Liver (tissue), 9 donors: ENCODE results near the gene PKD1. TPM values are rescaled to one million over a fixed set of nuclear protein-coding genes. Genes with fewer than 3 reads are reported as not detected.

Source experiments
- DNase-seq: peaks from one replicate; pipeline ENCODE4 v3.0.0-alpha.2; 2017; ENCODE audit warnings: low spot score
- H3K27ac ChIP-seq, 2 donors: one replicate each; pipeline ENCODE4 v1.7.0; 2013; ENCODE audit warnings: inconsistent platforms in 2 of 2, low read length in 2 of 2, control low read depth in 1 of 2, low read depth in 1 of 2, mild to moderate bottlenecking in 1 of 2
- H3K27me3 ChIP-seq, 4 donors: one replicate each; pipeline versions ENCODE4 v1.6.1 to v1.7.0; 2013; ENCODE audit warnings: low read length in 3 of 4, inconsistent platforms in 1 of 4, mild to moderate bottlenecking in 1 of 4, moderate library complexity in 1 of 4; ENCODE audit not compliant: control insufficient read depth in 4 of 4, insufficient read depth in 4 of 4
- H3K36me3 ChIP-seq, 4 donors: one replicate each; pipeline versions ENCODE4 v1.6.1 to v1.7.0; 2013; ENCODE audit warnings: low read length in 3 of 4, mild to moderate bottlenecking in 3 of 4, low read depth in 1 of 4, moderate library complexity in 1 of 4; ENCODE audit not compliant: control insufficient read depth in 4 of 4, insufficient read depth in 3 of 4
- H3K4me1 ChIP-seq, 4 donors: one replicate each; pipeline versions ENCODE4 v1.6.1 to v1.7.0; 2013; ENCODE audit warnings: low read length in 3 of 4, mild to moderate bottlenecking in 3 of 4, moderate library complexity in 1 of 4; ENCODE audit not compliant: control insufficient read depth in 4 of 4, insufficient read depth in 4 of 4
- H3K4me3 ChIP-seq, 3 donors: one replicate each; pipeline versions ENCODE4 v1.6.1 to v1.7.0; 2013; ENCODE audit warnings: low read length in 3 of 3, control low read depth in 1 of 3, low read depth in 1 of 3, mild to moderate bottlenecking in 1 of 3
- H3K9ac ChIP-seq, 2 donors: one replicate each; pipeline ENCODE4 v1.7.0; 2013; ENCODE audit warnings: low read length in 2 of 2, mild to moderate bottlenecking in 2 of 2, moderate library complexity in 2 of 2, control low read depth in 1 of 2, low read depth in 1 of 2
- H3K9me3 ChIP-seq, 4 donors: one replicate each; pipeline versions ENCODE4 v1.6.1 to v1.7.0; 2013; ENCODE audit warnings: low read length in 3 of 4; ENCODE audit not compliant: control insufficient read depth in 4 of 4
- EGR1 ChIP-seq, 2 donors: IDR thresholded peaks; 2 replicates each; pipeline ENCODE4 v1.6.1; 2016 to 2018; ENCODE audit warnings: antibody characterized with exemption in 2 of 2, low read depth in 2 of 2
- FOXA1 ChIP-seq: IDR thresholded peaks from 2 replicates; pipeline ENCODE4 v1.6.1; 2016; ENCODE audit warnings: antibody characterized with exemption
- FOXA2 ChIP-seq: IDR thresholded peaks from 2 replicates; pipeline ENCODE4 v1.6.1; 2016; ENCODE audit warnings: antibody characterized with exemption
- GABPA ChIP-seq, 2 donors: IDR thresholded peaks in 1 of 2; conservative IDR thresholded peaks in 1 of 2; 2 replicates each; pipeline ENCODE4 v1.6.1; 2016; ENCODE audit warnings: antibody characterized with exemption in 2 of 2, mild to moderate bottlenecking in 1 of 2, moderate library complexity in 1 of 2
- HNF4A ChIP-seq, 2 donors: conservative IDR thresholded peaks; 2 replicates each; pipeline ENCODE4 v1.6.1; 2016; ENCODE audit warnings: antibody characterized with exemption in 2 of 2, mild to moderate bottlenecking in 2 of 2
- HNF4G ChIP-seq: IDR thresholded peaks from 2 replicates; pipeline ENCODE4 v1.6.1; 2016; ENCODE audit warnings: antibody characterized with exemption
- JUND ChIP-seq, 2 donors: IDR thresholded peaks; 2 replicates each; pipeline ENCODE4 v1.6.1; 2016; ENCODE audit warnings: antibody characterized with exemption in 2 of 2
- NR2F2 ChIP-seq: IDR thresholded peaks from 2 replicates; pipeline ENCODE4 v1.6.1; 2016; ENCODE audit warnings: antibody characterized with exemption
- RAD21 ChIP-seq, 2 donors: IDR thresholded peaks; 2 replicates each; pipeline ENCODE4 v1.6.1; 2016; ENCODE audit warnings: antibody characterized with exemption in 2 of 2, mild to moderate bottlenecking in 2 of 2
- REST ChIP-seq: IDR thresholded peaks from 2 replicates; pipeline ENCODE4 v1.6.1; 2016; ENCODE audit warnings: antibody characterized with exemption, mild to moderate bottlenecking
- RXRA ChIP-seq, 2 donors: IDR thresholded peaks; 2 replicates each; pipeline ENCODE4 v1.6.1; 2017 to 2018; ENCODE audit warnings: antibody characterized with exemption in 2 of 2, mild to moderate bottlenecking in 1 of 2
- SP1 ChIP-seq: IDR thresholded peaks from 2 replicates; pipeline ENCODE4 v1.6.1; 2018; ENCODE audit warnings: antibody characterized with exemption, mild to moderate bottlenecking
- TAF1 ChIP-seq: conservative IDR thresholded peaks from 2 replicates; pipeline ENCODE4 v1.6.1; 2016; ENCODE audit warnings: antibody characterized with exemption, mild to moderate bottlenecking
- YY1 ChIP-seq: IDR thresholded peaks from 2 replicates; pipeline ENCODE4 v1.6.1; 2016; ENCODE audit warnings: antibody characterized with exemption, mild to moderate bottlenecking
- WGBS: extraction: QIAGEN DNeasy Blood & Tissue Kit; methylation state at CpG from one replicate; pipeline ENCODE4 v1.1.7; 2013; 5-methylcytosine and 5-hydroxymethylcytosine counted together
- polyA plus RNA-seq, 2 donors: library from polyadenylated mRNA; stranded (reverse) in 1 of 2; unstranded in 1 of 2; fragments of 200-250 nt in 1 of 2; fragments of >200 nt in 1 of 2; fragmentation: Nextera tagmentation in 1 of 2; extraction: Ambion mirVana in 1 of 2; gene quantifications; one replicate each; pipeline versions ENCODE4 v1.2.1 to v1.2.3, GENCODE V29; 2013 to 2015
- total RNA-seq, 2 donors: library from RNA; depleted of rRNA; stranded (reverse); fragments of >200 nt; gene quantifications; one replicate each; pipeline ENCODE4 v1.2.3, GENCODE V29; 2014
- TF ChIP-seq, protein P1 (sequence below): IDR thresholded peaks from 2 replicates; pipeline ENCODE4 v1.6.1; 2016; ENCODE audit warnings: antibody characterized with exemption
- TF ChIP-seq, protein P2 (sequence below): IDR thresholded peaks from 2 replicates; pipeline ENCODE4 v1.6.1; 2016; ENCODE audit warnings: antibody characterized with exemption
- TF ChIP-seq, protein P3 (sequence below): IDR thresholded peaks from 2 replicates; pipeline ENCODE4 v1.6.1; 2016; ENCODE audit warnings: antibody characterized with exemption
- TF ChIP-seq, protein P4 (sequence below): fragments of 150-350 bp; IDR thresholded peaks from 2 replicates; pipeline ENCODE4 v1.5.1; 2017; ENCODE audit warnings: improper control_type of control experiment, low read depth, low read length; ENCODE audit not compliant: missing input control
- donor health status: healthy.
- donor health status: healthy.
- donor health status: healthy.
- donor health status: healthy.
- donor health status: healthy.

PKD1 gene
- total and polyA plus RNA-seq, 4 donors = 8.0 to 58.4 (median 25.6) TPM

DNA sequence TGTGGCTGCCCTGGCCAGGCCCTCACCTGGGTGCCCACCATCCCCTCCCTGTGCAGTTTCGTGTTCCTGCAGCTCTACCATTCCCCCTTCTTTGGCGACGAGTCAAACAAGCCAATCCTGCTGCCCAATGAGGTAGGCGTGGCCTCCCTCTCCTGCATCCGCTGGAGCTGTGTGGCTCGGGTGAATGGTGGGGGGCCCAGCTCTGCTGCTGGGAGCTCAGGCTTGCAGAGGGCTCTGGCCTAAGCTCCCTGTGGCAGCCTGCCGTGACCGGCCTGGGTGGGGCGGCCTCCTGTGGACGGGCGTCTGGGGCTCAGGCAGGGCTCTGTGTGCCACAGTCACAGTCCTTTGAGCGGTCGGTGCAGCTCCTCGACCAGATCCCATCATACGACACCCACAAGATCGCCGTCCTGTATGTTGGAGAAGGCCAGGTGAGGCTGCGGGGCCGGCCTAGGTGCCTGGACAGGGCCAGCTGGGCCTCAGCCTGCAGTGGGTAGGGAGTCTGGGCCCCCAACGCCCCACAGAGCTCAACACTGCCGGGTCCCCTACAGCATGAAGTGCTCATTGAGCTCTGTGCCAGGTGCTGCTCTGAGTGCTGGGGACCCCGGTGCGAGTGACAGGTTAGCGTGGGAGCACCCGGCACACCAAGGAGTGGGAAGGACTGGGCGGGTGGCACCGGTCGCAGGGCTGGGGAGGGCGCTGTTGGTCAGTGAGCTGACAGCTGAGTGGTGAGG is 50.6 kb downstream of the PKD1 start:
- peaks cover 2 to 36% (median 12%) of the 10 kb centered on the region in 4 donors for H3K36me3 ChIP-seq
- no peak for TF ChIP-seq SP1
- no peak for TF ChIP-seq FOXA1
- TF ChIP-seq, protein P1, sequence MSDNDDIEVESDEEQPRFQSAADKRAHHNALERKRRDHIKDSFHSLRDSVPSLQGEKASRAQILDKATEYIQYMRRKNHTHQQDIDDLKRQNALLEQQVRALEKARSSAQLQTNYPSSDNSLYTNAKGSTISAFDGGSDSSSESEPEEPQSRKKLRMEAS = no peak
- TF ChIP-seq NR2F2 = no peak
- TF ChIP-seq, protein P2, sequence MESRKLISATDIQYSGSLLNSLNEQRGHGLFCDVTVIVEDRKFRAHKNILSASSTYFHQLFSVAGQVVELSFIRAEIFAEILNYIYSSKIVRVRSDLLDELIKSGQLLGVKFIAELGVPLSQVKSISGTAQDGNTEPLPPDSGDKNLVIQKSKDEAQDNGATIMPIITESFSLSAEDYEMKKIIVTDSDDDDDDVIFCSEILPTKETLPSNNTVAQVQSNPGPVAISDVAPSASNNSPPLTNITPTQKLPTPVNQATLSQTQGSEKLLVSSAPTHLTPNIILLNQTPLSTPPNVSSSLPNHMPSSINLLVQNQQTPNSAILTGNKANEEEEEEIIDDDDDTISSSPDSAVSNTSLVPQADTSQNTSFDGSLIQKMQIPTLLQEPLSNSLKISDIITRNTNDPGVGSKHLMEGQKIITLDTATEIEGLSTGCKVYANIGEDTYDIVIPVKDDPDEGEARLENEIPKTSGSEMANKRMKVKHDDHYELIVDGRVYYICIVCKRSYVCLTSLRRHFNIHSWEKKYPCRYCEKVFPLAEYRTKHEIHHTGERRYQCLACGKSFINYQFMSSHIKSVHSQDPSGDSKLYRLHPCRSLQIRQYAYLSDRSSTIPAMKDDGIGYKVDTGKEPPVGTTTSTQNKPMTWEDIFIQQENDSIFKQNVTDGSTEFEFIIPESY = no peak
- TF ChIP-seq HNF4G = no peak
- no peak for TF ChIP-seq HNF4A (conservative IDR thresholded peaks at IDR 0.05)
- no peak for TF ChIP-seq GABPA (IDR thresholded peaks at IDR 0.05 in 1 of 2, conservative IDR thresholded peaks at IDR 0.05 in 1 of 2)
- TF ChIP-seq, protein P3, sequence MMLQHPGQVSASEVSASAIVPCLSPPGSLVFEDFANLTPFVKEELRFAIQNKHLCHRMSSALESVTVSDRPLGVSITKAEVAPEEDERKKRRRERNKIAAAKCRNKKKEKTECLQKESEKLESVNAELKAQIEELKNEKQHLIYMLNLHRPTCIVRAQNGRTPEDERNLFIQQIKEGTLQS = no peak
- TF ChIP-seq YY1 = no peak
- no peak for TF ChIP-seq TAF1
- no peak for TF ChIP-seq RXRA (IDR thresholded peaks at IDR 0.05)
- TF ChIP-seq REST = no peak
- TF ChIP-seq FOXA2 = no peak
- TF ChIP-seq RAD21 (IDR thresholded peaks at IDR 0.05) = no peak
- TF ChIP-seq EGR1 (IDR thresholded peaks at IDR 0.05; ENCODE audit: low read depth in 2 of 2) = no peak
- TF ChIP-seq, protein P4, sequence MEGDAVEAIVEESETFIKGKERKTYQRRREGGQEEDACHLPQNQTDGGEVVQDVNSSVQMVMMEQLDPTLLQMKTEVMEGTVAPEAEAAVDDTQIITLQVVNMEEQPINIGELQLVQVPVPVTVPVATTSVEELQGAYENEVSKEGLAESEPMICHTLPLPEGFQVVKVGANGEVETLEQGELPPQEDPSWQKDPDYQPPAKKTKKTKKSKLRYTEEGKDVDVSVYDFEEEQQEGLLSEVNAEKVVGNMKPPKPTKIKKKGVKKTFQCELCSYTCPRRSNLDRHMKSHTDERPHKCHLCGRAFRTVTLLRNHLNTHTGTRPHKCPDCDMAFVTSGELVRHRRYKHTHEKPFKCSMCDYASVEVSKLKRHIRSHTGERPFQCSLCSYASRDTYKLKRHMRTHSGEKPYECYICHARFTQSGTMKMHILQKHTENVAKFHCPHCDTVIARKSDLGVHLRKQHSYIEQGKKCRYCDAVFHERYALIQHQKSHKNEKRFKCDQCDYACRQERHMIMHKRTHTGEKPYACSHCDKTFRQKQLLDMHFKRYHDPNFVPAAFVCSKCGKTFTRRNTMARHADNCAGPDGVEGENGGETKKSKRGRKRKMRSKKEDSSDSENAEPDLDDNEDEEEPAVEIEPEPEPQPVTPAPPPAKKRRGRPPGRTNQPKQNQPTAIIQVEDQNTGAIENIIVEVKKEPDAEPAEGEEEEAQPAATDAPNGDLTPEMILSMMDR = no peak
- no peak for TF ChIP-seq JUND (IDR thresholded peaks at IDR 0.05)

More for the DNA sequence above, 50.6 kb downstream of the PKD1 start:
- no peak overlapping the region for H3K9ac ChIP-seq
- H3K27me3 ChIP-seq = no peaks in the 10 kb centered on the region
- peaks cover 7 to 62% (median 41%) of the 10 kb centered on the region in 4 donors for H3K4me1 ChIP-seq
- WGBS = 94% methylated on average over 29 of the region's 29 CpGs
- no peaks in the 10 kb centered on the region for H3K9me3 ChIP-seq
- DNase-seq = no peak
- H3K4me3 ChIP-seq = no peak overlapping the region
- no peak overlapping the region for H3K27ac ChIP-seq
